ENCODE results near the gene OFD1. TPM values are rescaled to one million over a fixed set of nuclear protein-coding genes. Genes with fewer than 3 reads are reported as not detected.
"Not testable (repeated sequence)": the region's sequence is repeated elsewhere in the genome, so short reads cannot be mapped to it uniquely, and the experiment has no call there.

OFD1 gene
- total RNA-seq, 1 donor from 2014 or later = 65.4 TPM

DNA sequence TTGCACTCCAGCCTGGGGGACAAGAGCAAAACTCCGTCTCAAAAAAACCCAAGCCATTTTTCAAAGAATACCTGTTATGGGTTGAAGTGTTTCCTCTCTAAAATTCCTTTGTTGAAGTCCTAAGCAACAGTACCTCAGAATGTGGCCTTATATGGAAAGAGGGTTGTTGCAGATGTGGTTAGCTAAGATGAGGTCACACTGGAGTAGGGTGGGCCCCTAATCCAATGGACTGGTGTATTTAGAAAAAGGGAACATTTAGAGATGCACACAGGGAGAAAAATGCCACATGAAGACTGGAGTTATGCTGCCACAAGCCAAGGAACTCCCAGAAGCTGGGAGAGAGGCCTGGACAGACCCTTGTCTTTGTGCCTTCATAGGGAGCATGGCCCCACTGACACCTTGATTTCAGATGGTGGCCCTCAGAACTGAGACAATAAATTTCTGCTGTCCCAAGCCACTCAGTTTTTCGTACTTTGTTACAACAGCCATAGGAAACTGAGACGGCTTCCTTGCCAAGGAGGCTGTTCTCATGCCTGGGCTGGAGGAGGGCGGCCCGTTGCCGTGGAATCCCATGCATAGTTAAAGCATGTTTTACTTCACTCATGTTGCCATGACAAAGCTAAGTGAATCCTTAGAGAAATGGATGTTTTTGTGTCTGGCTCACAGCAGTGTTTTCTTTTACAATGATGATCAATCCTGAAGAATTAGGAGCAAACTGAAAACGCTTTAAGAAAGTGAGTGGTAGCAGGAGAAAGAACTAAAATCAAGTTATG, 16.7 kb upstream of the OFD1 start:
- no peak for DNase-seq (ENCODE audit: low spot score, unreplicated experiment)
- Mint-ChIP-seq H3K4me3 (ENCODE audit: low read depth) (no peak overlapping the region), H3K27ac (peak overlapping the region; percentile 10), H3K27me3 (no peaks in the 10 kb centered on the region), H3K36me3 (ENCODE audit: insufficient read depth) (peaks cover 13% of the 10 kb centered on the region), H3K4me1 (ENCODE audit: low read depth) (peaks cover 8% of the 10 kb centered on the region), H3K9me3 (ENCODE audit: low read depth) (peaks cover 12% of the 10 kb centered on the region)
- TF ChIP-seq CTCF (IDR thresholded peaks at IDR 0.05; ENCODE audit: unreplicated experiment) = no peak

GRCh38 chrX:13719192-13719856, 15.2 kb upstream of the OFD1 start:
- Mint-ChIP-seq H3K27ac (no peak overlapping the region), H3K27me3 (no peaks in the 10 kb centered on the region), H3K4me1 (ENCODE audit: low read depth) (peaks cover 8% of the 10 kb centered on the region), H3K9me3 (ENCODE audit: low read depth) (peaks cover 21% of the 10 kb centered on the region), H3K4me3 (ENCODE audit: low read depth) (no peak overlapping the region), H3K36me3 (ENCODE audit: insufficient read depth) (peaks cover 21% of the 10 kb centered on the region)
- DNase-seq (ENCODE audit: low spot score, unreplicated experiment) = no peak
- no peak for TF ChIP-seq CTCF (IDR thresholded peaks at IDR 0.05; ENCODE audit: unreplicated experiment)

DNA sequence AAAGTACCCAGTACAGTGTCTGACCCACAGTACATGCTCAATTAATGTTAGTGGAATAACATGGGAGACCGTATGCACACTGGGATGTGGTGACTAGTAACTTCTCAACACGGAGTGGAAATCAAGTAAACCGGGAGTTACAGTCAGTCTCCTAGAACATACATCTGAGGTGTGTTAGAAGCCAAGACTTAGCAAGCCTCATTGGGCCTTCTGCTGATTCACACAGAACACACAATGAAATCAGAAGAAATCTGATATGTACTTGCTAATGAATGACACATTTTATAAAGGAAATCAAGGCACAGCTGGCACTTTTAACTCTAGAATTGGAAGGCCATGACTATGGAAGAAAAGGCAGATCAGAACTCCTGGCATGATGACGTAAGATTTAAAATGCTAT, 13.2 kb upstream of the OFD1 start:
- peak overlapping the region; percentile 97 for H3K27ac Mint-ChIP-seq
- no peak for TF ChIP-seq CTCF (IDR thresholded peaks at IDR 0.05; ENCODE audit: unreplicated experiment)
- H3K36me3 Mint-ChIP-seq (ENCODE audit: insufficient read depth) = peaks cover 20% of the 10 kb centered on the region
- H3K4me1 Mint-ChIP-seq (ENCODE audit: low read depth) = peaks cover 8% of the 10 kb centered on the region
- no peak for DNase-seq (ENCODE audit: low spot score, unreplicated experiment)
- H3K9me3 Mint-ChIP-seq (ENCODE audit: low read depth) = peaks cover 29% of the 10 kb centered on the region
- H3K27me3 Mint-ChIP-seq = no peaks in the 10 kb centered on the region
- no peak overlapping the region for H3K4me3 Mint-ChIP-seq (ENCODE audit: low read depth)

DNA sequence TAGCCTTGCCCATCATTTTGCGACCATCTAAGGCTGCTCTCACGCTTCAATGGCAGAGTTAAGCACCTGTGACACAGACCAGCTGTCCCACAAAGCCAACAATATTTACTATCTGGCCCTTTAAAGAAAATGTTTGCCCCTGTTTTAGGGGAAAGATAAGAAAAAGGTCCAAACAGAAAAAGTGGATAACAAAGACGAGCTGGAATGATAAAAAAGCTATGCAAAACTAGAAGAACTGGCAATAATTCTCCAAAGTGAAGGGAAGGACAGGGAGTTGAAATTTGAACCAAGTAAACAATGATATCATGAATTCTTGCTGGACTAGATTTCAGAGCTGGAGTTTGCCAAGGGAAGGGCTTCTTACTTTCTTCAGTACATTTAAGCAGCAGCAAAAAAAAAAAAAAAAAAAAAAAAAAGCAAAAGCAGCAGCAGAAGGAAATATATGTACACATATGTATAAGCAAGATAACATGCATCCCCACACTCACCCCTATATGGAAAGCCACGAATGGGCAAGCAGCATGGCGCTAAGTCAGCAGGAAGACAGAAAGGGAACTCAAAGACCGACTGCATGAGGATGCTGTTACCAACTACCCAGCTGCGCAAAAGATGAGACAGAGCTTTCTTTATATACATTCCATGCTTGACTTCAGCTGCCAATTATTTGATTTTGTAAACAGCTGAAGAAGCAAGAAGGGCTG, 12.6 kb upstream of the OFD1 start:
- no peaks in the 10 kb centered on the region for H3K27me3 Mint-ChIP-seq
- H3K9me3 Mint-ChIP-seq (ENCODE audit: low read depth) = peaks cover 33% of the 10 kb centered on the region
- TF ChIP-seq CTCF (IDR thresholded peaks at IDR 0.05; ENCODE audit: unreplicated experiment) = no peak
- no peak overlapping the region for H3K4me3 Mint-ChIP-seq (ENCODE audit: low read depth)
- H3K27ac Mint-ChIP-seq = peak overlapping the region; percentile 97
- DNase-seq (ENCODE audit: low spot score, unreplicated experiment) = no peak
- peaks cover 25% of the 10 kb centered on the region for H3K36me3 Mint-ChIP-seq (ENCODE audit: insufficient read depth)
- peaks cover 8% of the 10 kb centered on the region for H3K4me1 Mint-ChIP-seq (ENCODE audit: low read depth)

DNA sequence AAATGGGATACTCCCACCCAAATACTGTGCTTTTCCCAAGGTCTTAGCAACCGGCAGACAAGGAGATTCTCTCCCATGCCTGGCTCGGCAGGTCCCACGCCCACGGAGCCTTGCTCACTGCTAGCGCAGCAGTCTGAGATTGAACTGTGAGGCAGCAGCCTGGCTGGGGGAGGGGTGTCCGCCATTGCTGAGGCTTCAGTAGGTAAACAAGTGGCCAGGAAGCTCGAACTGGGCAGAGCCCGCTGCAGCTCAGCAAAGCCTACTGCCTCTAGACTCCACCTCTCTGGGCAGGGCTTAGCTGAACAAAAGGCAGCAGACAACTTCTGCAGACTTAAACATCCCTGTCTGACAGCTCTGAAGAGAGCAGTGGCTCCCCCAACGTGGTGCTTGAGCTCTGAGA, 9.7 kb upstream of the OFD1 start:
- not testable (repeated sequence) for H3K27me3 Mint-ChIP-seq; H3K4me3 Mint-ChIP-seq (ENCODE audit: low read depth); H3K4me1 Mint-ChIP-seq (ENCODE audit: low read depth); H3K27ac Mint-ChIP-seq; DNase-seq (ENCODE audit: low spot score, unreplicated experiment)
- Mint-ChIP-seq H3K36me3 (ENCODE audit: insufficient read depth) (peaks cover 42% of the 10 kb centered on the region), H3K9me3 (ENCODE audit: low read depth) (peaks cover 52% of the 10 kb centered on the region)

GRCh38 chrX:13726583-13726982, 8.0 kb upstream of the OFD1 start:
- peaks cover 52% of the 10 kb centered on the region for H3K9me3 Mint-ChIP-seq (ENCODE audit: low read depth)
- H3K36me3 Mint-ChIP-seq (ENCODE audit: insufficient read depth) = peaks cover 49% of the 10 kb centered on the region
- H3K27me3 Mint-ChIP-seq; DNase-seq (ENCODE audit: low spot score, unreplicated experiment); H3K4me1 Mint-ChIP-seq (ENCODE audit: low read depth); H3K4me3 Mint-ChIP-seq (ENCODE audit: low read depth): not testable (repeated sequence)
- peak overlapping the region; percentile 27 for H3K27ac Mint-ChIP-seq

GRCh38 chrX:13730523-13730922, 4.0 kb upstream of the OFD1 start:
- not testable (repeated sequence) for H3K27me3 Mint-ChIP-seq; DNase-seq (ENCODE audit: low spot score, unreplicated experiment); H3K4me3 Mint-ChIP-seq (ENCODE audit: low read depth); H3K27ac Mint-ChIP-seq
- peaks cover 42% of the 10 kb centered on the region for H3K9me3 Mint-ChIP-seq (ENCODE audit: low read depth)
- H3K4me1 Mint-ChIP-seq (ENCODE audit: low read depth) = peaks cover 21% of the 10 kb centered on the region
- H3K36me3 Mint-ChIP-seq (ENCODE audit: insufficient read depth) = peaks cover 46% of the 10 kb centered on the region

All from progenitor cell of endocrine pancreas (in vitro differentiated cells).